ENCODE data around the gene POU1F1.
"Not testable (repeated sequence)": the region's sequence is repeated elsewhere in the genome, so short reads cannot be mapped to it uniquely, and the experiment has no call there.

The POU1F1 gene

GRCh38 chr3:87276484-87276883, at the start of gene POU1F1:
Gene POU1F1 (minus strand): TSS chr3:87276584. CDS start chr3:87276462, 122 bp downstream.
- DNase-seq = no peak

- DNase-seq = no peak
Observed at GRCh38 chr3:87324609-87325008, 48.2 kb upstream of the POU1F1 start.

- DNase-seq = no peak
Observed at GRCh38 chr3:87320756-87321626, 44.6 kb upstream of the POU1F1 start.

- DNase-seq = no peak
Observed at GRCh38 chr3:87318617-87319021, 42.2 kb upstream of the POU1F1 start.

- no peak for DNase-seq
Observed at GRCh38 chr3:87317779-87318178, 41.4 kb upstream of the POU1F1 start.

GRCh38 chr3:87313641-87314040, 37.3 kb upstream of the POU1F1 start:
- no peak for DNase-seq

- no peak for DNase-seq
Observed at GRCh38 chr3:87311309-87311708, 34.9 kb upstream of the POU1F1 start.

GRCh38 chr3:87309601-87310000, 33.2 kb upstream of the POU1F1 start:
- no peak for DNase-seq

- DNase-seq = no peak
Observed at GRCh38 chr3:87307805-87308204, 31.4 kb upstream of the POU1F1 start.

- DNase-seq = no peak
Observed at GRCh38 chr3:87305517-87305916, 29.1 kb upstream of the POU1F1 start.

GRCh38 chr3:87305031-87305430, 28.6 kb upstream of the POU1F1 start:
- DNase-seq = not testable (repeated sequence)

- peak; percentile 16 to 46 for DNase-seq
Observed at GRCh38 chr3:87298111-87298718, 21.8 kb upstream of the POU1F1 start.

GRCh38 chr3:87288446-87288845, 12.1 kb upstream of the POU1F1 start:
- DNase-seq = no peak

- DNase-seq = no peak
Observed at GRCh38 chr3:87287011-87287410, 10.6 kb upstream of the POU1F1 start.

- no peak for DNase-seq
Observed at GRCh38 chr3:87272718-87273341, 3.6 kb downstream of the POU1F1 start.

- no peak for DNase-seq
Observed at GRCh38 chr3:87270908-87271700, 5.3 kb downstream of the POU1F1 start.

GRCh38 chr3:87269723-87270122, 6.7 kb downstream of the POU1F1 start:
- DNase-seq = no peak

GRCh38 chr3:87268646-87269211, 7.7 kb downstream of the POU1F1 start:
- no peak for DNase-seq

- DNase-seq = no peak
Observed at GRCh38 chr3:87267953-87268645, 8.3 kb downstream of the POU1F1 start.

GRCh38 chr3:87261925-87262324, 14.5 kb downstream of the POU1F1 start:
- no peak for DNase-seq

- DNase-seq = peak; percentile 11 to 16
Observed at GRCh38 chr3:87260270-87260669, 16.1 kb downstream of the POU1F1 start.

- DNase-seq = no peak
Observed at GRCh38 chr3:87250009-87250408, 26.4 kb downstream of the POU1F1 start.

Measured in SHP77 (cell line).